Islet precursor cell (in vitro differentiated cells): Measurements from ENCODE around the gene NXT1.
A peak's percentile ranks its signal among the peaks of the same experiment; 100 is the strongest.

Experiments
- DNase-seq: peaks from one replicate; pipeline ENCODE4 v3.0.0-alpha.2; 2018

Gene NXT1

GRCh38 chr20:23361476-23362391, 11.1 kb downstream of the NXT1 start, which contains the start of gene GZF1:
GZF1 (plus strand) TSS chr20:23362182; CDS start chr20:23364384, 2,202 bp downstream.
- DNase-seq: peak; percentile 99

DNA sequence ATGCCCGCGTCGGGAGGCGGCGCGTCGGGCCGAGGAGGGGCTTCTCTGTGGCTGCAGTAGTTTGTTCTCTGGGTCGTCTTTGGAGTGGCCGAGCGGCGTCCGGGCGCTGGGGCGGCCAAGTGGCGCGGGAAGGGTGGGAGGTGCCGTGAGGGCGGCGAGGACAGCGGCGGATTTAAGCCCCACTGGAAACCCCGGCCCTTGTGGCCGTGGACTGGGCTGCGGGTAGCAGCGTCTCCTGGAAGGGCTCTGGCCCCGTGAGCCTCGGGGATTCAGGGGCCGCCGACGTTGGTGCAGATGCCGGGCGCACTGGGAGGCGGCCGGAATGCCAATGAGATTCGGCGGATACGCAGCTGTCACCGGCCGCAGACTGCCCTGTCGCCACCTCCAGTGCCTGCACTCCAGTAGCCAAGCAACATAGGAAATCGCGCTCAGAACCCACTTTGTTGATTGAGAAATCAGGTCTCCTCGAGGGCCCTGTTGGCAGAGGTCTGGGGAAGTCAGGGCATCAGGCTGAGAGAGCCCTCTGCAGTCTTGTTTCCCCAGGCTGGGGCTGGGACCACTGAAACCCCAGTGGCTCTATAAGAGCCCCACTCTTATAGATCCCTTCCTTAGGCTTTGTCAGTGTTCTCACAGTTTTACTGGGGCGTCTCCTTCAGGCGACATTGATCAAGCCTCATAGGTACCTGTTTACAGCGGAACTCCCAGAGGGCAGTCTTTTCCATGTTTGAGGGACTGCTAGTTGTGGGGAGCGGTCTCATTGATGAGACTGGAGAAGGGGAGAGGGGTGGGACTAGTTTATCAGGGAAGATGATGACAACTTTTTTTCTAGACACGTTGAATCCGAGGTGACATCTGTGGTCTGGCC, 12.0 kb downstream of the NXT1 start:
- DNase-seq: peak; percentile 66

DNA sequence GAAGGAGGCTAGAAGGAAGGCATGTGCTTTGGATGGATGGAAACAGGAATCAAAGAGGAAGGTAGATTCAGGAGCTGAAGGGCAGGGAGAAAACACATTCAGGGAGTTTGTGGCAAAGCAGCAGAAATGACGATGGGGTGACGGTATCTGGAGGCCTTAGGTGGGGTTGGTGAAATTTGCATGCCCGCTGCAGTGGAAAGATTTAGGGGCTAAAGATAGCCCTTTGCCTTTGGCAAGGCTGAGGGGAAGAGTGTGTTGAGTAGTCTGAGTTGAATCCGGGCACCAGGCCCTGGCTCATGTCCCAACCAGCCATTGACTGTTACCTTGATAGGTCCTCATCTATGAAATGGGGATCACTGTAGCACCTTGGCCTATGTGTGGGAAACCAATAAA, 12.7 kb downstream of the NXT1 start:
- DNase-seq: no peak

DNA sequence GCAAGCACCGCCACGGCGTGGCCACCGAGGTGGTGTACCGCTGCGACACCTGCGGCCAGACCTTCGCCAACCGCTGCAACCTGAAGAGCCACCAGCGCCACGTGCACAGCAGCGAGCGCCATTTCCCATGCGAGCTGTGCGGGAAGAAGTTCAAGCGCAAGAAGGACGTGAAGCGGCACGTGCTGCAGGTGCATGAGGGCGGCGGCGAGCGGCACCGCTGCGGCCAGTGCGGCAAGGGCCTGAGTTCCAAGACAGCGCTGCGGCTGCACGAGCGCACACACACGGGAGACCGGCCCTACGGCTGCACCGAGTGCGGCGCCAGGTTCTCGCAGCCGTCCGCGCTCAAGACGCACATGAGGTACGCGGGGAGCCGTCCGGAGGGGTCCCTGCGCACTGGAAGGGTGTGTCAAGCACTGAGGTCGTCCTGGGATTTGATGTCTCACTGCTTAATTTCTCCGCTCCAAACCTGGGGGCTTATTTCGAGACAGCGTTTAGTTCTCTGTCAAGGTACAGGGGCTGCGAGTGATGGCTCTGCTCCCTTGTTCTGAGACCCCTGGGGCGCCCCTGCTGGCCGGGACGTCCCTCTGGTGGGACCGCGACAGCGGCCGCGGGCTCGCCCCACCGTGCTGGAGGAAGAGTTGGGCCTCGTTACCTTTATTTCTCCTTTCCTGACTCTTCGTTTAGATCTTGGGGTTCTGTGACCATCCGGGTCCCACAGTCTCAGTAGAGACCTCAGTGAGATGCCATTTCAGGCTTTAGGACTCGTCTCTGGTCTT, 15.0 kb downstream of the NXT1 start:
- DNase-seq: no peak

- no peak for DNase-seq
Observed at GRCh38 chr20:23366384-23366783, 15.8 kb downstream of the NXT1 start.

DNA sequence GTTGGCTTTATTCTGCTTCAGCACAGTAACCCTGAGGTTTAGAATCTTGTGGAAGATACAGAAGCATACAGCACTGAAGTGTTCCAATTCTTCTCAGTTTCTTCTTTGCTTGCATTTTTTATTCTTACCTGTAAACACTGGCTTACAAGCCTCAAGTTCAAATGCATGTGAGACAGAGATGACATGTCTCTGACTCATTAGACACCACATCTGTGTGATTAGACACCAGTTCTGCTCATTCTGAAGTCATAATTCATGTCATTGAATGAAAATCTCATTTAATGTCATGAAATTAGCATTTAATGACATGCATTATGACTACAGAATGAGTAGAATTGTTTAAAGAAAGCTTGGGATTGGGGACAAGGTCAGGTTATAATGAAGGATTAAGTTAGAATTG, 17.2 kb downstream of the NXT1 start:
- no peak for DNase-seq

DNA sequence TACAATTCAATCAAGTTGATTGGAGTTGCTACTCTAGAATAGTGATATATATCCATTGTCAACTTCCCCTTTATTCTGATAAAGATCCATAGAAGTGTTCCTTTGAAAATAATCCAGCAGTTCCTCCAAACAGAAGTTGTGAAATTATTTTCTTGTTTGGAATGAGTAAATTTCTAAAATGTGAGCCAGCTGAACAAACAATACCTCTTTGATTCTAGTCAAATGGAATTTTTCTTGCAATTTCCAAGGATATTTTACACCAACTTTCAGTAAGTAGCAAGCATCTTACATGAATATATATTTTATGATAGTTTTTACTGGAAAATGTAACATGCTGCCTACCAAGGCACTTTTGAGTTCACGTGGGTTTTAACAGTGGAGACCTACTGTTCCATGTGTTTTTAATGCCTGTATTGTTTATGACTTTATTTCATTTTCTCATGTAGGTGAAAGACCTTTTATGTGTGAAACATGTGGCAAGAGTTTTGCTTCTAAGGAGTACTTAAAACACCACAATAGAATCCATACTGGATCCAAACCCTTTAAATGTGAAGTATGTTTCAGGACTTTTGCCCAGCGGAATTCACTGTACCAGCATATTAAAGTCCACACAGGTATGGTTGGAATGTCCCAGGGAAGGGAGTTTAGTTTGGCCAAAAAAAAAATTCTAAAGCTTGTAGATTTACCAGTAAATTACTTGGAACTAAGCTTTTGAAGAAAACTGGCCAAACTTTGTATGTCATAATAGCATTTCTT, 17.9 kb downstream of the NXT1 start:
- no peak for DNase-seq

DNA sequence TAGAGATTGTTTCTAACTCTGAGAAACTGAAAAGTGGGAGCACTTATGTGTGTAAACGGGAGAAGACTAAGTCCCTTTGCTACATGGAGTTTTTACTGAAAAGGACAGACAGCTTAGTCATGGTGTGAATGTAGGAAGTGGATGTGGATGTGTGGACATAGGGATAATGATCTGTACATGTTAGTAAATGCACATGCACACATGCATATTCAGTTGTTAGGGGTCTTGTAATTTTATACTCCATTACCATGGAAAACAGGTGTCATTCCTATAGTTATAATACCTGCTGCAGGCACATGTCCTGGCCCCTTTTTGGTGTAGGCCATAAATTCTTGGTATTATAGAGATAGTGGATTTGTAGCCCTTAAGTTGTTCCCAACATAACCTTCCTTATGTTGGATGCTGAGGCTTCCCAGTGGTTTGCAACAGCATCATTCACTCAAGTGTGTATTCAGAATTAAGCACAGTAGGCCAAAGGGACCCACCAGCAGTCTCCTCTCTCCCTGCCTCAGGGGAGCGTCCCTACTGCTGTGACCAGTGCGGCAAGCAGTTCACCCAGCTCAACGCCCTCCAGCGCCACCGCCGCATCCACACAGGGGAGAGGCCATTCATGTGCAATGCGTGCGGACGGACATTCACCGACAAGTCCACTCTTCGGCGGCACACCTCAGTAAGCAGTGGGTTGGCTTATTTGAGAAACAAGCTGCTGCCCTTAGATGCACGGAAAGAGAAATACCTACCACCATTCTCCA, 18.7 kb downstream of the NXT1 start:
- no peak for DNase-seq

DNA sequence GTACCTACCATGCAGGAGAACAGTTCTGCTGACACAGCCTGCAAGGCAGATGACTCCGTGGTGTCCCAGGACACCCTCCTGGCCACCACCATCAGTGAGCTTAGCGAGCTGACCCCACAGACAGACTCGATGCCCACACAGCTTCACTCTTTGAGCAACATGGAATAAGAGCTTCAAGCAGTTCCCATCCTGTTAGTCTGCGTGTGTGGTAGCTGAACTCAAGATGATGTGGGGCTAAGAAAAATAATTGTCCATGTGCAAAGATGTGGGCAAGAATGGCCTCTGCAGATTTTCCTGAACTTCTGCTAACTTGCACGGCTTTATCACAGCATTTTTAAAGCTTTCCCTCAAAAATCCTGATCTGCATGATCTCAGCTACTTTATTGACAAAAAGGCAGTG, 19.7 kb downstream of the NXT1 start:
- DNase-seq: no peak

GRCh38 chr20:23370873-23371272, 20.3 kb downstream of the NXT1 start:
- DNase-seq: no peak

- DNase-seq: no peak
Observed at GRCh38 chr20:23371496-23371895, 20.9 kb downstream of the NXT1 start.

DNA sequence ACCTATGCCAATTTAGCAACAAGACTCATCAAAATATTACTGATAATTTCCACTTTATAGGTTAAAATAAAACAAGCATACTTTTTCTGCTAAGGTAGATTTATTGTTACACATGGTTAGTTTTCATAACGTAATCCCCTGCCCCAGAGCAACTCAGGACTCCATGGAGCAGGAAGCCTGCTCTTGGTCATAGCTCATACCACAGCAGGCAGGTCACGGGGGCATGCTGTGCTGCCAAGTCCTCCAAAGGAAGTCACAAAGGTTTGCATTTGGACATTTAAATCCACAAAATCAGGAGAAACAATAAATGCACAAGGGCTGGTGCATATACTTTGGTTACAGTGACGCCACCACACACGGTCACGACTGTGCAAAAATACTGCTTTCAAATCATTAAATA, 23.9 kb downstream of the NXT1 start:
- no peak for DNase-seq

- no peak for DNase-seq
Observed at GRCh38 chr20:23375827-23376226, 25.2 kb downstream of the NXT1 start.

GRCh38 chr20:23379772-23380171, 29.2 kb downstream of the NXT1 start:
- DNase-seq: no peak

DNA sequence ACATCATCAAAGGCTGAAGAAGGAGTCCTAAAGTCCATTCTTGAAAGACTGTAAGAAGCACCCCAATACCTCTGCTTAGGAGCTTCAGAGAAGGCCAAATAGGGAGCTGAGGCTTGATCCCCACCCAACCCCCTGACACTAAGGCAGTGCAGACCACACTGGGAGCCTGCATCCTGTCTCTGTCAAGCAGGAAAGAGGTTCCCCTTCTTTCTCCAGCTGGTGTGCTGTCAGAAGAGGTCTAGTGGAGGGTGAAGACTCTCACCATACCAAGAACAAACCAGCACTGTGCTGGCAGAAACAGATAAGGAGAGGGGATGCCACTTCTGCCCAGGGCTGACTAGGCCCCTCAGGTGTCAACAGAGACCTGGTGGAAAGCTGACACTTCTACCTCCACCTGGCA, 31.3 kb downstream of the NXT1 start:
- DNase-seq: no peak

- DNase-seq: no peak
Observed at GRCh38 chr20:23386304-23387117, 35.9 kb downstream of the NXT1 start.

- no peak for DNase-seq
Observed at GRCh38 chr20:23387118-23387443, 36.5 kb downstream of the NXT1 start.

- no peak for DNase-seq
Observed at GRCh38 chr20:23390091-23390774, 39.6 kb downstream of the NXT1 start.

DNA sequence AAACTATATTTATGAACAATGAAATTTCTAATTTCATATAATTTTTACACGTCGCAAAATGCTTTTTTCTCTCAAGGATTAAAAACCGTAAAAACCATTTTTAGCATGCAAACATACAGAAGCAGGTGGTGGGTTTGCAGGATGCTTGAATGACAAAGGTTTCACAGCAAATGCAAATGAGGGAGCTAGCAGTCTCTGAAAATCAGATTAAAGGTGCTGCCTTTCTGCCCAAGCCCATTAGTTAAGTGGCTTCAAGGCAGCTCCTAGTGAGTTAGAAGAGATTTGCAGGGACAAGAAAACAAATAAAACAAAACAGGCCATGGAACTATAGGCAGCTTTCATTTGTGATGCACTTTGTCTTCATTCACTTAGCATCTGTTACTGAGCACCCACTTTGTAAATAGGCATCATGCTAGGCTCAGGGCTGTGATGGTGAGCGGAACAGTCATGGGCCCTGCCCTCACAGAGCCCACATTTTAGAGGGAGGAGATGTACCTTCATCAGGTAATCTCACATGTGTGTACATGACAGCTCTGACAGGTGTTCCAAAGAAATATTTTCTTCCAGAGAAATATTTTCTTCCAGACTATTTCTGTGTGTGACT, 41.2 kb downstream of the NXT1 start:
- no peak for DNase-seq
